ENCODE data around the gene FPR2. TPM values are rescaled to one million over a fixed set of nuclear protein-coding genes. Genes with fewer than 3 reads are reported as not detected.
"Not testable (repeated sequence)": the region's sequence is repeated elsewhere in the genome, so short reads cannot be mapped to it uniquely, and the experiment has no call there.

FPR2 gene
- total RNA-seq, 1 donor from 2014 or later: not detected

- not testable (repeated sequence) for DNase-seq (ENCODE audit: low spot score)
Observed at GRCh38 chr19:51804789-51805188, 43.8 kb downstream of the FPR2 start.

GRCh38 chr19:51805396-51805795, 44.4 kb downstream of the FPR2 start:
- not testable (repeated sequence) for DNase-seq (ENCODE audit: low spot score)

GRCh38 chr19:51806571-51806970, 45.6 kb downstream of the FPR2 start:
- DNase-seq (ENCODE audit: low spot score): not testable (repeated sequence)

- no peak for DNase-seq (ENCODE audit: low spot score)
Observed at GRCh38 chr19:51807111-51807701, 46.2 kb downstream of the FPR2 start.

GRCh38 chr19:51807925-51808324, 46.9 kb downstream of the FPR2 start:
- no peak for DNase-seq (ENCODE audit: low spot score)

GRCh38 chr19:51808333-51808986, 47.5 kb downstream of the FPR2 start:
- DNase-seq (ENCODE audit: low spot score): no peak

- no peak for DNase-seq (ENCODE audit: low spot score)
Observed at GRCh38 chr19:51809787-51810186, 48.8 kb downstream of the FPR2 start.

GRCh38 chr19:51810223-51810622, 49.2 kb downstream of the FPR2 start:
- no peak for DNase-seq (ENCODE audit: low spot score)

GRCh38 chr19:51811344-51811743, 50.4 kb downstream of the FPR2 start:
- DNase-seq (ENCODE audit: low spot score): no peak

- no peak for DNase-seq (ENCODE audit: low spot score)
Observed at GRCh38 chr19:51815043-51815442, 54.1 kb downstream of the FPR2 start.

- DNase-seq (ENCODE audit: low spot score): no peak
Observed at GRCh38 chr19:51816711-51817110, 55.7 kb downstream of the FPR2 start.

- no peak for DNase-seq (ENCODE audit: low spot score)
Observed at GRCh38 chr19:51820011-51820410, 59.0 kb downstream of the FPR2 start.

Other genes with a start within 250 kb of the FPR2 start
- 5.1 TPM for gene SIGLEC6, start 229.5 kb upstream of the FPR2 start, total RNA-seq
- 9.4 TPM for gene ZNF175, start 189.9 kb upstream of the FPR2 start, total RNA-seq
- gene SIGLEC5, start 130.8 kb upstream of the FPR2 start, total RNA-seq: 1.1 TPM
- gene SIGLEC14, start 114.4 kb upstream of the FPR2 start, total RNA-seq: 5.9 TPM
- gene SPACA6, start 67.8 kb upstream of the FPR2 start, total RNA-seq: 29.3 TPM
- 0.12 TPM for gene HAS1, start 37.2 kb upstream of the FPR2 start, total RNA-seq
- 9.3 TPM for gene FPR1, start 9.3 kb upstream of the FPR2 start, total RNA-seq
- 7.0 TPM for gene FPR3, start 34.0 kb downstream of the FPR2 start, total RNA-seq
- 16.8 TPM for gene ZNF577, start 126.8 kb downstream of the FPR2 start, total RNA-seq
- gene ZNF649, start 143.8 kb downstream of the FPR2 start, total RNA-seq: 13.9 TPM
- gene ZNF613, start 166.3 kb downstream of the FPR2 start, total RNA-seq: 7.9 TPM
- 12.8 TPM for gene ZNF350, start 225.7 kb downstream of the FPR2 start, total RNA-seq
- gene ZNF615, start 247.0 kb downstream of the FPR2 start, total RNA-seq: 12.2 TPM

Measured in mucosa of gallbladder (tissue), 1 donor.